Stomach (tissue), 4 donors: ENCODE measurements around the gene SH3YL1.

ENCODE experiments used
- POLR2AphosphoS5 ChIP-seq, 3 donors: sonication (generic); formaldehyde crosslinking; IDR thresholded peaks; one replicate each; pipeline ENCODE4 v1.6.1; 2016; ENCODE audit warnings: antibody characterized with exemption in 3 of 3
- TF ChIP-seq, protein P1 (sequence below), 7 experiments: fragments of 450-650 bp in 4 of 7; fragments of 200-600 bp in 3 of 7; sonication (generic) in 3 of 7; IDR thresholded peaks; one replicate each; pipeline ENCODE4 v1.5.1; 2016 to 2019; ENCODE audit warnings: antibody characterized with exemption in 7 of 7, control low read depth in 2 of 7, mild to moderate bottlenecking in 1 of 7

DNA sequence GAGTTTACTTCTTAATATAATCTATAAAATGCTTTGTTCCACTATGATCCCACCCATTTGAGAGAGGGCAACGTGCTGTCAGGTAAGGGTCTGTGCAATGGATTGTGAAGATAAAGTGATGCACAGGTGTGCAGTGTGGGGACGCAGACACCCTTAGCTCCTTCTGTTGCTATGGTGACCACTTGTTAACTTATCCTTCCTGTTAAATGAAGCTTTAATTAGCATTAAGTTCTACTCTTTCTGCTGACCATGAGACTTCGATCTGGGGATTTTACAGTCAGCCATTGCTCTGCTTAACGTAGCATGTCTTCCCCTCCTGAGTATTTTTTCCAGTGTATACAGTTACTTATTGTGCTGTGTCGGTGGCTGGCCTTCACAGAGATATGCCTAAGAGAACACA, 47.2 kb upstream of the SH3YL1 start:
- TF ChIP-seq POLR2AphosphoS5 (IDR thresholded peaks at IDR 0.05), result no peak
- TF ChIP-seq, protein P1, sequence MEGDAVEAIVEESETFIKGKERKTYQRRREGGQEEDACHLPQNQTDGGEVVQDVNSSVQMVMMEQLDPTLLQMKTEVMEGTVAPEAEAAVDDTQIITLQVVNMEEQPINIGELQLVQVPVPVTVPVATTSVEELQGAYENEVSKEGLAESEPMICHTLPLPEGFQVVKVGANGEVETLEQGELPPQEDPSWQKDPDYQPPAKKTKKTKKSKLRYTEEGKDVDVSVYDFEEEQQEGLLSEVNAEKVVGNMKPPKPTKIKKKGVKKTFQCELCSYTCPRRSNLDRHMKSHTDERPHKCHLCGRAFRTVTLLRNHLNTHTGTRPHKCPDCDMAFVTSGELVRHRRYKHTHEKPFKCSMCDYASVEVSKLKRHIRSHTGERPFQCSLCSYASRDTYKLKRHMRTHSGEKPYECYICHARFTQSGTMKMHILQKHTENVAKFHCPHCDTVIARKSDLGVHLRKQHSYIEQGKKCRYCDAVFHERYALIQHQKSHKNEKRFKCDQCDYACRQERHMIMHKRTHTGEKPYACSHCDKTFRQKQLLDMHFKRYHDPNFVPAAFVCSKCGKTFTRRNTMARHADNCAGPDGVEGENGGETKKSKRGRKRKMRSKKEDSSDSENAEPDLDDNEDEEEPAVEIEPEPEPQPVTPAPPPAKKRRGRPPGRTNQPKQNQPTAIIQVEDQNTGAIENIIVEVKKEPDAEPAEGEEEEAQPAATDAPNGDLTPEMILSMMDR (IDR thresholded peaks at IDR 0.05), result no peak
